Tibial artery (tissue), 4 donors: ENCODE results near the gene MTIF3.

Source experiments
- DNase-seq, 2 donors: peaks; one replicate each; pipeline ENCODE4 v3.0.0-alpha.2; 2019
- H3K27ac ChIP-seq, 2 donors: fragments of 200-600 bp; sonication (generic) in 1 of 2; 1 replicate in 1 of 2; 2 replicates in 1 of 2; pipeline ENCODE4 v1.5.1; 2018 to 2019; ENCODE audit warnings: mild to moderate bottlenecking in 1 of 2
- H3K27me3 ChIP-seq, 2 donors: fragments of 200-600 bp; sonication (generic) in 1 of 2; one replicate each; pipeline versions ENCODE4 v1.5.1 to v1.6.0; 2016 to 2019
- H3K36me3 ChIP-seq, 3 donors: fragments of 200-600 bp; sonication (generic) in 2 of 3; one replicate each; pipeline ENCODE4 v1.5.1; 2016 to 2019; ENCODE audit warnings: mild to moderate bottlenecking in 2 of 3
- H3K4me1 ChIP-seq, 4 donors: fragments of 200-600 bp; sonication (generic) in 2 of 4; 1 replicate in 3 of 4; 2 replicates in 1 of 4; pipeline ENCODE4 v1.5.1; 2016 to 2019
- H3K4me3 ChIP-seq, 2 donors: fragments of 200-600 bp; sonication (generic) in 1 of 2; 1 replicate in 1 of 2; 2 replicates in 1 of 2; pipeline ENCODE4 v1.5.1; 2018 to 2019; ENCODE audit warnings: mild to moderate bottlenecking in 2 of 2
- H3K9me3 ChIP-seq, 3 donors: fragments of 200-600 bp; sonication (generic) in 1 of 3; one replicate each; pipeline ENCODE4 v1.5.1; 2016 to 2019
- intact Hi-C: fragments of 100-400 bp; cut with DNase I; formaldehyde crosslinking; loops from one replicate; pipeline ENCODE4 v1.15.0; 2023; ENCODE audit warnings: low total_unique reads
- TF ChIP-seq, protein P1 (sequence below), 2 experiments: fragments of 200-600 bp in 1 of 2; fragments of 450-650 bp in 1 of 2; IDR thresholded peaks; one replicate each; pipeline ENCODE4 v1.5.1; 2017 to 2019; ENCODE audit warnings: antibody characterized with exemption in 2 of 2, mild to moderate bottlenecking in 1 of 2, moderate library complexity in 1 of 2

MTIF3 gene

DNA sequence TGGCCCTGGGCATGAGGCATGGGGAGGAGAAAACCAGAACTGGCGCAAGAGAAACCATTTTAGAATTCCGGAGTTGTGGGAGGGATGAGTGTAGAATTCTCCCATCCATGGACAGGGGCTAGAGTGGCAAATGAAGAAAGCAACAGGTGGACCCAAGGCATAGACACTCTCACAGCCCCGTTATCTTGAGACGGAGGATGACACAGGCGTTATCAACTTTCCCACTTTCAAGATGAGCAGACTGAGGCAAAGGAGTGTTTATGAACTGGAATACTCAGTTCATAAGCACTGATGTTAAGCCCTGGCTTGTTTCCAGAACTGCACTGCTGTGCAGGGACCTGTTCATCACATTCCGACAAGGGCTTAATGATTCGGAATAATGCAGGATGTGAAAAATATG is 27.0 kb downstream of the MTIF3 start:
- Histone ChIP-seq H3K36me3 (peaks cover 0 to 11% (median 2%) of the 10 kb centered on the region in 3 donors), H3K4me3 (peak overlapping the region in 1 of 2 donors; percentile 81), H3K27ac (no peak overlapping the region), H3K27me3 (no peaks in the 10 kb centered on the region), H3K4me1 (peaks cover 0 to 33% (median 24%) of the 10 kb centered on the region in 4 donors), H3K9me3 (no peaks in the 10 kb centered on the region)
- intact Hi-C loops, result loop anchor here (10.0 kb wide), 2 partner anchors 49 to 201 kb away; partner anchors contain the start of genes LNX2 and POLR1D
- TF ChIP-seq, protein P1, sequence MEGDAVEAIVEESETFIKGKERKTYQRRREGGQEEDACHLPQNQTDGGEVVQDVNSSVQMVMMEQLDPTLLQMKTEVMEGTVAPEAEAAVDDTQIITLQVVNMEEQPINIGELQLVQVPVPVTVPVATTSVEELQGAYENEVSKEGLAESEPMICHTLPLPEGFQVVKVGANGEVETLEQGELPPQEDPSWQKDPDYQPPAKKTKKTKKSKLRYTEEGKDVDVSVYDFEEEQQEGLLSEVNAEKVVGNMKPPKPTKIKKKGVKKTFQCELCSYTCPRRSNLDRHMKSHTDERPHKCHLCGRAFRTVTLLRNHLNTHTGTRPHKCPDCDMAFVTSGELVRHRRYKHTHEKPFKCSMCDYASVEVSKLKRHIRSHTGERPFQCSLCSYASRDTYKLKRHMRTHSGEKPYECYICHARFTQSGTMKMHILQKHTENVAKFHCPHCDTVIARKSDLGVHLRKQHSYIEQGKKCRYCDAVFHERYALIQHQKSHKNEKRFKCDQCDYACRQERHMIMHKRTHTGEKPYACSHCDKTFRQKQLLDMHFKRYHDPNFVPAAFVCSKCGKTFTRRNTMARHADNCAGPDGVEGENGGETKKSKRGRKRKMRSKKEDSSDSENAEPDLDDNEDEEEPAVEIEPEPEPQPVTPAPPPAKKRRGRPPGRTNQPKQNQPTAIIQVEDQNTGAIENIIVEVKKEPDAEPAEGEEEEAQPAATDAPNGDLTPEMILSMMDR (IDR thresholded peaks at IDR 0.05), result no peak
- DNase-seq, result no peak

DNA sequence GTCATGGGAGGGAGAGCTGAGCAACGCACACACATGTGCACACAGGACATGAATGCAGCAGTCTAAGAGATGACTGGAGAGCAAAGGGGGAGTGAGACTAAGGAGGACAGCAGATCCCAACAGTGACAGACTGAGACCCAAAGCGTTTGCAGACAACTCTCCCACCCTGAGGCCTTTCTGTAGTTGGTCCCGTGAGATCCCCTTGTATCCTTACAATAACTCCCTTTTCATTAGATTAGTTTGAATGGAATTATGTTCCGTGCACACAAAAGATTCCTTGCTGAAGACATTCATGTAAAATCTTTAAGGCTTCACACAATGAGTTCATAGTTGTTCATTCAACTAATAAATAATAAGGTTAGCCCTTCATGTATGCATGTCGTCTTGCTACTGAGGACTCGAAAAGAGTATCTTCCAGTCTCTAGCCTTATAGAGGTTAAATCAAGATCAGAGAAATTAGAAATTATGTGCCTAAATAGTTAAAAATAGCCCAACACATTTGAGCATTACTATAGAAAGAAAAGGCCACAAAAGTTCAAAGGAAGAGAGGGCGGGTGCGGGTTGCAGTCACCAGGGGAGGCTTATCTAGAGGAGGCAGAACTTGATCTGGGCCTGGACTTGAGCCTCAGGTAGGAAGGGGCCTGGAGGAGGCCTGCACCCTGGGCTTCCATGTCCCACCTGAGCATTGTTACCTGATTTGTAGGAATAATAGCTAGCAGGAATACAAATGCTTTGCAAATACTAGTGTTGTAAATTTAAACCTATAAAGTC is 29.1 kb downstream of the MTIF3 start:
- Histone ChIP-seq H3K27ac (no peak overlapping the region), H3K4me3 (no peak overlapping the region), H3K27me3 (no peaks in the 10 kb centered on the region), H3K36me3 (no peaks in the 10 kb centered on the region), H3K9me3 (no peaks in the 10 kb centered on the region), H3K4me1 (peaks cover 0 to 18% (median 14%) of the 10 kb centered on the region in 4 donors)
- DNase-seq, result no peak
- TF ChIP-seq, protein P1 (IDR thresholded peaks at IDR 0.05), result no peak
- intact Hi-C loops, result loop anchor here (10.0 kb wide), 2 partner anchors 46 to 204 kb away; partner anchors contain the start of genes LNX2 and POLR1D

DNA sequence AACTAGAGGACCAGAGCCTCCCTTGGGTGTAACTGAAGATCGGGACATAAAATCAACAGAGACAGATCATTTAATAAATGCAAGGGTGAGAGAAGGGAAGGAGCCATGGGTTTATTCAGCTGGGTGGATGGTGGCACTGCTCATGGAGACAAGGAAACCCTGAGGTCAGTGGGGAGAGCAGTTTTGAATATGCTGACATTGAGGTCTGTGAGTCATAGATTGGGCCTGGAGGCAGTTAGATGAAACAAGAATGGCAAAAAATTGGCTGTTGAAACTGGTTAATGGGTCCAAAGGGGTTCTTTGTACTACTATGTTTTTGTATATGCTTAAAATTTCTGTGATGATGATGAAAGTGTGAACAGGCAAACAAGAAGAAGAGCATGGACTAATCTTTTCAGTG is 31.0 kb downstream of the MTIF3 start:
- Histone ChIP-seq H3K9me3 (no peaks in the 10 kb centered on the region), H3K4me3 (no peak overlapping the region), H3K36me3 (no peaks in the 10 kb centered on the region), H3K27me3 (no peaks in the 10 kb centered on the region), H3K4me1 (peaks cover 0 to 4% (median 0%) of the 10 kb centered on the region in 4 donors), H3K27ac (no peak overlapping the region)
- intact Hi-C loops, result no loop called here
- DNase-seq, result no peak
- TF ChIP-seq, protein P1 (IDR thresholded peaks at IDR 0.05), result no peak

DNA sequence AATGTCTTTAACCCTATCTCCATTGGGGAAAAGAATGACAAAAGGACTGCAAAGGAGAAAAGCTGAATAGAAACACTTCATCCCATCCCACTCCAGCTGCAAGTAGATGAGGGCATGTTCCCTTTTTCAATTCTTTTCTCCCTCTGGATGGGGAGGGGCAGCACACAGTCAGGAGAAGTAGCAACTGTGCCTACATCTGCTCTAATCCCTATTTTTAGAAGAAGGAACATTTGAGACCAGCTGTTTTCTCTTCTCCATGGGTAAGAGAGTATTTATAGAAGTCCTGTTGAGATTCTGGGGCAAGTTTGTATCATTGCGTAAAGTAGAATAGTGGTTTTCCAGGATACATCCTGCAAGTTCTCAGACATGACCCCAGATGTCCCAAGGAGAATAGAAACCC is 35.2 kb downstream of the MTIF3 start:
- no peaks in the 10 kb centered on the region for H3K36me3 ChIP-seq
- H3K4me3 ChIP-seq, result no peak overlapping the region
- peaks cover 0 to 12% of the 10 kb centered on the region in 2 donors for H3K27me3 ChIP-seq
- DNase-seq, result no peak
- no peaks in the 10 kb centered on the region for H3K4me1 ChIP-seq
- H3K9me3 ChIP-seq, result no peaks in the 10 kb centered on the region
- no peak overlapping the region for H3K27ac ChIP-seq
- TF ChIP-seq, protein P1 (IDR thresholded peaks at IDR 0.05), result no peak
- intact Hi-C loops, result no loop called here

DNA sequence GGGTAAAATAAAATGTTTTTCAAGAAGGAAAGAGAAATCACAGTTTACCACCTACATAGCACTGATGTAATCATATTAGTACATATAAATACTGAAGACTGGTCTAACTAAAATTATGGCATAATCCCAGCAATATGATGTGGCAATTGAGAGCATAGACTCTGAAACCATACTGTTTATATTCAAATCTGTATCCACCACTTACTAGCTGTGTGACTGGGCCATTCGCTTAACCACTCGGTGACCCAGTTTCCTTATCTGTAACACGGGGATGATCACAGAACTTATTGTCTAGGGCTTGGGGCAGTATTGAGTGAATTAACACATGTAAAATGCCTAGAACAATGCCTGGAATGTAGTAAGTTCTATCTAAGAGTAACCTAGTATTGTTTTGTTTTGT is 39.0 kb downstream of the MTIF3 start:
- Histone ChIP-seq H3K27ac (no peak overlapping the region), H3K4me1 (no peaks in the 10 kb centered on the region), H3K9me3 (no peaks in the 10 kb centered on the region), H3K27me3 (peaks cover 0 to 12% of the 10 kb centered on the region in 2 donors), H3K4me3 (no peak overlapping the region), H3K36me3 (no peaks in the 10 kb centered on the region)
- no peak for DNase-seq
- intact Hi-C loops, result no loop called here
- TF ChIP-seq, protein P1 (IDR thresholded peaks at IDR 0.05), result no peak
